K562 (cell line): ENCODE data around the gene KCND3. TPM values are rescaled to one million over a fixed set of nuclear protein-coding genes. Genes with fewer than 3 reads are reported as not detected.
A peak's percentile ranks its signal among the peaks of the same experiment; 100 is the strongest.

Experiments
- ASH1L ChIP-seq: fragments of 450-650 bp; IDR thresholded peaks from 2 replicates; pipeline ENCODE4 v1.6.1; 2018; ENCODE audit warnings: borderline replicate concordance, mild to moderate bottlenecking, low read depth; ENCODE audit not compliant: partially characterized antibody
- BHLHE40 ChIP-seq: IDR thresholded peaks from 2 replicates; pipeline ENCODE4 v1.6.1; 2011; ENCODE audit warnings: low read length, improper control_type of control experiment
- CCNT2 ChIP-seq: IDR thresholded peaks from 2 replicates; pipeline ENCODE4 v1.6.1; 2011; ENCODE audit warnings: borderline replicate concordance, low read depth, mild to moderate bottlenecking, moderate library complexity, mixed read lengths, low read length; ENCODE audit not compliant: insufficient read length; ENCODE audit errors: extremely low read depth
- CEBPG ChIP-seq, 3 experiments: fragments of 200-800 bp in 1 of 3; sonication (Bioruptor generic) in 1 of 3; sonication (generic) in 1 of 3; formaldehyde crosslinking in 1 of 3; IDR thresholded peaks in 2 of 3; conservative IDR thresholded peaks in 1 of 3; 2 replicates each; pipeline versions ENCODE4 v1.6.1 to v1.8.0; 2016 to 2022; ENCODE audit warnings: missing compliant biosample characterization in 2 of 3, missing genetic modification characterization in 2 of 3, mild to moderate bottlenecking in 1 of 3, missing genetic modification reagents in 1 of 3
- KAT7 ChIP-seq: sonication (generic); formaldehyde crosslinking; IDR thresholded peaks from 2 replicates; pipeline ENCODE4 v1.8.0; 2022; ENCODE audit warnings: missing genetic modification reagents, mild to moderate bottlenecking, borderline replicate concordance
- KDM1A ChIP-seq, 2 experiments: fragments of 450-650 bp; IDR thresholded peaks; 2 replicates each; pipeline ENCODE4 v1.6.1; 2016; ENCODE audit warnings: mild to moderate bottlenecking in 2 of 2
- MCM2 ChIP-seq: fragments of 450-650 bp; IDR thresholded peaks from 2 replicates; pipeline ENCODE4 v1.6.1; 2017; ENCODE audit warnings: low read depth, mild to moderate bottlenecking
- NBN ChIP-seq: fragments of 450-650 bp; IDR thresholded peaks from 2 replicates; pipeline ENCODE4 v1.6.1; 2016; ENCODE audit warnings: low read depth, mild to moderate bottlenecking
- NCOA1 ChIP-seq: fragments of 450-650 bp; IDR thresholded peaks from 2 replicates; pipeline ENCODE4 v1.6.1; 2016; ENCODE audit warnings: low read depth
- NFE2L1 ChIP-seq: fragments of 450-650 bp; IDR thresholded peaks from 2 replicates; pipeline ENCODE4 v1.6.1; 2016; ENCODE audit warnings: missing genetic modification characterization, low read depth, mild to moderate bottlenecking, missing compliant biosample characterization, moderate library complexity, borderline replicate concordance
- RBFOX2 ChIP-seq: fragments of 200-400 bp; formaldehyde crosslinking; IDR thresholded peaks from 2 replicates; pipeline ENCODE4 v1.6.1; 2017; ENCODE audit warnings: low read depth, mild to moderate bottlenecking, low read length, moderate library complexity
- SMAD3 ChIP-seq: fragments of 450-650 bp; formaldehyde crosslinking; conservative IDR thresholded peaks from 2 replicates; pipeline ENCODE4 v1.4.0; 2020; ENCODE audit warnings: mild to moderate bottlenecking
- SMARCA4 ChIP-seq: fragments of 450-650 bp; IDR thresholded peaks from 2 replicates; pipeline ENCODE4 v1.6.1; 2016
- XRCC3 ChIP-seq: fragments of 450-650 bp; IDR thresholded peaks from 2 replicates; pipeline ENCODE4 v1.6.1; 2017; ENCODE audit warnings: mild to moderate bottlenecking, moderate library complexity
- polyA plus RNA-seq, 8 experiments: library from polyadenylated mRNA; depleted of rRNA in 4 of 8; stranded (reverse) in 5 of 8; unstranded in 3 of 8; fragments of >200 nt; fragmentation: Nextera tagmentation in 2 of 8; fragmentation: Illumina TruSeq in 1 of 8; extraction: Ambion mirVana in 2 of 8; extraction: Trizol in 1 of 8; gene quantifications; 2 replicates each; pipeline versions ENCODE4 v1.2.1 to v1.2.3, GENCODE V29; 2011 to 2014; ENCODE audit warnings: inconsistent platforms in 1 of 8, missing spikeins in 1 of 8
- total RNA-seq, 7 experiments: library from RNA; depleted of rRNA in 6 of 7; stranded (reverse); fragments of >200 nt in 6 of 7; fragmentation: Illumina TruSeq in 2 of 7; extraction: Trizol in 2 of 7; gene quantifications; 2 replicates each; pipeline versions ENCODE4 v1.2.1 to v1.2.3, GENCODE V29; 2011 to 2021; ENCODE audit warnings: low replicate concordance in 1 of 7
- TF ChIP-seq, protein P1 (sequence below): IDR thresholded peaks from 2 replicates; pipeline ENCODE4 v1.6.1; 2016; ENCODE audit warnings: missing genetic modification characterization, missing compliant biosample characterization
- TF ChIP-seq, protein P2 (sequence below): sonication (generic); formaldehyde crosslinking; IDR thresholded peaks from 2 replicates; pipeline ENCODE4 v1.8.1; 2022; ENCODE audit warnings: missing genetic modification reagents
- TF ChIP-seq, protein P3 (sequence below): fragments of 250-450 bp; sonication (Bioruptor Pico); IDR thresholded peaks from 2 replicates; pipeline ENCODE4 v1.5.0; 2022; ENCODE audit warnings: mild to moderate bottlenecking
- TF ChIP-seq, protein P4 (sequence below): fragments of 450-650 bp; IDR thresholded peaks from 2 replicates; pipeline ENCODE4 v1.6.1; 2016; ENCODE audit warnings: mild to moderate bottlenecking

Gene KCND3
- total and polyA plus RNA-seq, 9 of the 15 experiments (the other 6 are each of a cell fraction or from before 2014, with no cell fraction given), result not detected

DNA sequence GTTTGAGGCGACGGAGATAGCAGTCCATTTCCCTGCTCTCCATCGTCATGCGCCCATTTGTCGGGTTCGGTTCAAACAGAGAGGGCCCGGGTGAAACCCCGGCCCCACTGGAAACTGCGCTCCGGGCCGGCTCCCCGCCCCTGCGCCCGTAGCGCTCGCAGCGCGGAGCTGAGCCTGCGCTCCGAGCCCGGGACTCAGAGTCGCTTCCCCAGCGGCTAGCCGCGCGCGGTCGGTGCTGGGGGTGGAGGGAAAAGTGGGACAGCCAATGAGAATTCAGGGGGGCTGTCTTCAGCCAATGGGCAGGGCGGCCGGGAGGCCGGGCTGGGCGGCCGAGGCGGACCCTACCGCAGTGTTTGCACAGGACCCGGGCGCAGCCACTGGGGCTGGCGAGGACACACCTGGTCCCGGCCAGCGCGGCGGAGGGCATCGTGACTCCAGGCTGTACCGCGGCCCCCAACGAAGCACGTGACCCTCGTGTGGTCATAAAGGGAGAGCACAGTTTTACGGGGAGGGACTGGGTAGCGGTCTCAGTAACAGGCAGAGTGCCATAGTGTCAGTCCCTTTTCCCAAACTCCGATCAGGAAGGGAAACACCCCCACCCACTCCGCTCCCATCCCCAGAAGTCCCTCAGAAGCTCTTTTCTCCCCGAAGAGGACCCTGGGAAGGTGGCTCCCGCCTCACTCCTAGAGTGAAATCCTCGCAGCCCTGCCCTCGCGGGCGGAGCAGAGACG lies 250.1 kb downstream of the KCND3 start, which contains the start of gene INKA2 (continued):
- TF ChIP-seq, protein P1, sequence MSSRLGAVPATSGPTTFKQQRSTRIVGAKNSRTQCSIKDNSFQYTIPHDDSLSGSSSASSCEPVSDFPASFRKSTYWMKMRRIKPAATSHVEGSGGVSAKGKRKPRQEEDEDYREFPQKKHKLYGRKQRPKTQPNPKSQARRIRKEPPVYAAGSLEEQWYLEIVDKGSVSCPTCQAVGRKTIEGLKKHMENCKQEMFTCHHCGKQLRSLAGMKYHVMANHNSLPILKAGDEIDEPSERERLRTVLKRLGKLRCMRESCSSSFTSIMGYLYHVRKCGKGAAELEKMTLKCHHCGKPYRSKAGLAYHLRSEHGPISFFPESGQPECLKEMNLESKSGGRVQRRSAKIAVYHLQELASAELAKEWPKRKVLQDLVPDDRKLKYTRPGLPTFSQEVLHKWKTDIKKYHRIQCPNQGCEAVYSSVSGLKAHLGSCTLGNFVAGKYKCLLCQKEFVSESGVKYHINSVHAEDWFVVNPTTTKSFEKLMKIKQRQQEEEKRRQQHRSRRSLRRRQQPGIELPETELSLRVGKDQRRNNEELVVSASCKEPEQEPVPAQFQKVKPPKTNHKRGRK (tag), result no peak
- TF ChIP-seq RBFOX2 (peak; percentile 74), KDM1A (IDR thresholded peaks at IDR 0.05) (no peak), MCM2 (no peak), NBN (no peak), BHLHE40 (peak; percentile 82), KAT7 (CRISPR knock-in tag) (no peak), CCNT2 (peak; percentile 46), XRCC3 (no peak), SMAD3 (CRISPR knock-in tag) (no peak), ASH1L (peak; percentile 73), CEBPG (CRISPR knock-in tag; IDR thresholded peaks at IDR 0.05) (no peak; the same call in 1 of the 2 replicates), CEBPG (tag; conservative IDR thresholded peaks at IDR 0.05 in 1 of 2, IDR thresholded peaks at IDR 0.05 in 1 of 2) (no peak), NFE2L1 (tag) (no peak), NCOA1 (no peak), SMARCA4 (no peak)
- TF ChIP-seq, protein P2, sequence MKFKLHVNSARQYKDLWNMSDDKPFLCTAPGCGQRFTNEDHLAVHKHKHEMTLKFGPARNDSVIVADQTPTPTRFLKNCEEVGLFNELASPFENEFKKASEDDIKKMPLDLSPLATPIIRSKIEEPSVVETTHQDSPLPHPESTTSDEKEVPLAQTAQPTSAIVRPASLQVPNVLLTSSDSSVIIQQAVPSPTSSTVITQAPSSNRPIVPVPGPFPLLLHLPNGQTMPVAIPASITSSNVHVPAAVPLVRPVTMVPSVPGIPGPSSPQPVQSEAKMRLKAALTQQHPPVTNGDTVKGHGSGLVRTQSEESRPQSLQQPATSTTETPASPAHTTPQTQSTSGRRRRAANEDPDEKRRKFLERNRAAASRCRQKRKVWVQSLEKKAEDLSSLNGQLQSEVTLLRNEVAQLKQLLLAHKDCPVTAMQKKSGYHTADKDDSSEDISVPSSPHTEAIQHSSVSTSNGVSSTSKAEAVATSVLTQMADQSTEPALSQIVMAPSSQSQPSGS (CRISPR knock-in tag), result 0 out of 2 replicates have a peak, but pooled peaks have one; percentile 72
- TF ChIP-seq, protein P3, sequence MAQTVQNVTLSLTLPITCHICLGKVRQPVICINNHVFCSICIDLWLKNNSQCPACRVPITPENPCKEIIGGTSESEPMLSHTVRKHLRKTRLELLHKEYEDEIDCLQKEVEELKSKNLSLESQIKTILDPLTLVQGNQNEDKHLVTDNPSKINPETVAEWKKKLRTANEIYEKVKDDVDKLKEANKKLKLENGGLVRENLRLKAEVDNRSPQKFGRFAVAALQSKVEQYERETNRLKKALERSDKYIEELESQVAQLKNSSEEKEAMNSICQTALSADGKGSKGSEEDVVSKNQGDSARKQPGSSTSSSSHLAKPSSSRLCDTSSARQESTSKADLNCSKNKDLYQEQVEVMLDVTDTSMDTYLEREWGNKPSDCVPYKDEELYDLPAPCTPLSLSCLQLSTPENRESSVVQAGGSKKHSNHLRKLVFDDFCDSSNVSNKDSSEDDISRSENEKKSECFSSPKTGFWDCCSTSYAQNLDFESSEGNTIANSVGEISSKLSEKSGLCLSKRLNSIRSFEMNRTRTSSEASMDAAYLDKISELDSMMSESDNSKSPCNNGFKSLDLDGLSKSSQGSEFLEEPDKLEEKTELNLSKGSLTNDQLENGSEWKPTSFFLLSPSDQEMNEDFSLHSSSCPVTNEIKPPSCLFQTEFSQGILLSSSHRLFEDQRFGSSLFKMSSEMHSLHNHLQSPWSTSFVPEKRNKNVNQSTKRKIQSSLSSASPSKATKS (CRISPR knock-in tag), result no peak
- TF ChIP-seq, protein P4, sequence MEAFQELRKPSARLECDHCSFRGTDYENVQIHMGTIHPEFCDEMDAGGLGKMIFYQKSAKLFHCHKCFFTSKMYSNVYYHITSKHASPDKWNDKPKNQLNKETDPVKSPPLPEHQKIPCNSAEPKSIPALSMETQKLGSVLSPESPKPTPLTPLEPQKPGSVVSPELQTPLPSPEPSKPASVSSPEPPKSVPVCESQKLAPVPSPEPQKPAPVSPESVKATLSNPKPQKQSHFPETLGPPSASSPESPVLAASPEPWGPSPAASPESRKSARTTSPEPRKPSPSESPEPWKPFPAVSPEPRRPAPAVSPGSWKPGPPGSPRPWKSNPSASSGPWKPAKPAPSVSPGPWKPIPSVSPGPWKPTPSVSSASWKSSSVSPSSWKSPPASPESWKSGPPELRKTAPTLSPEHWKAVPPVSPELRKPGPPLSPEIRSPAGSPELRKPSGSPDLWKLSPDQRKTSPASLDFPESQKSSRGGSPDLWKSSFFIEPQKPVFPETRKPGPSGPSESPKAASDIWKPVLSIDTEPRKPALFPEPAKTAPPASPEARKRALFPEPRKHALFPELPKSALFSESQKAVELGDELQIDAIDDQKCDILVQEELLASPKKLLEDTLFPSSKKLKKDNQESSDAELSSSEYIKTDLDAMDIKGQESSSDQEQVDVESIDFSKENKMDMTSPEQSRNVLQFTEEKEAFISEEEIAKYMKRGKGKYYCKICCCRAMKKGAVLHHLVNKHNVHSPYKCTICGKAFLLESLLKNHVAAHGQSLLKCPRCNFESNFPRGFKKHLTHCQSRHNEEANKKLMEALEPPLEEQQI, result no peak
